ENCODE data around the gene MRPS7.

Gene MRPS7

GRCh38 chr17:75266316-75267152 is 4.9 kb downstream of the MRPS7 start:
- no peak for TF ChIP-seq CTCF (IDR thresholded peaks at IDR 0.05; ENCODE audit: low read depth, low read length, missing control alignments)
- no peak overlapping the region for H3K4me3 ChIP-seq (ENCODE audit: low read depth, low read length)
- DNase-seq (ENCODE audit: low read depth) = no peak

- no peak for TF ChIP-seq CTCF (IDR thresholded peaks at IDR 0.05; ENCODE audit: low read depth, low read length, missing control alignments)
- DNase-seq (ENCODE audit: low read depth) = no peak
- no peak overlapping the region for H3K4me3 ChIP-seq (ENCODE audit: low read depth, low read length)
Observed at GRCh38 chr17:75267153-75267410, 5.4 kb downstream of the MRPS7 start.

- no peak overlapping the region for H3K4me3 ChIP-seq (ENCODE audit: low read depth, low read length)
- no peak for DNase-seq (ENCODE audit: low read depth)
- TF ChIP-seq CTCF (IDR thresholded peaks at IDR 0.05; ENCODE audit: low read depth, low read length, missing control alignments) = peak; percentile 28
Observed at GRCh38 chr17:75267411-75268232, 5.9 kb downstream of the MRPS7 start.

- no peak for DNase-seq (ENCODE audit: low read depth)
- peak overlapping the region; percentile 84 for H3K4me3 ChIP-seq (ENCODE audit: low read depth, low read length)
- TF ChIP-seq CTCF (IDR thresholded peaks at IDR 0.05; ENCODE audit: low read depth, low read length, missing control alignments) = no peak
Observed at GRCh38 chr17:75269844-75270217, 8.2 kb downstream of the MRPS7 start.

- peak; percentile 40 for TF ChIP-seq CTCF (IDR thresholded peaks at IDR 0.05; ENCODE audit: low read depth, low read length, missing control alignments)
- peak overlapping the region; percentile 84 for H3K4me3 ChIP-seq (ENCODE audit: low read depth, low read length)
- DNase-seq (ENCODE audit: low read depth) = no peak
Observed at GRCh38 chr17:75270218-75270965, 8.7 kb downstream of the MRPS7 start.

GRCh38 chr17:75270966-75271232 is 9.2 kb downstream of the MRPS7 start, which contains the start of gene MIF4GD:
MIF4GD (minus strand) TSS chr17:75271231; CDS start chr17:75270195, 1,036 bp downstream.
- DNase-seq (ENCODE audit: low read depth) = no peak
- H3K4me3 ChIP-seq (ENCODE audit: low read depth, low read length) = peak within 1 kb of the TSS; percentile 84
- no peak for TF ChIP-seq CTCF (IDR thresholded peaks at IDR 0.05; ENCODE audit: low read depth, low read length, missing control alignments)
